ENCODE measurements around the gene RASGRF1. TPM values are rescaled to one million over a fixed set of nuclear protein-coding genes. Genes with fewer than 3 reads are reported as not detected.
A peak's percentile ranks its signal among the peaks of the same experiment; 100 is the strongest.
"Not testable (repeated sequence)": the region's sequence is repeated elsewhere in the genome, so short reads cannot be mapped to it uniquely, and the experiment has no call there.

The RASGRF1 gene
- total RNA-seq, 1 donor from 2014 or later: not detected

DNA sequence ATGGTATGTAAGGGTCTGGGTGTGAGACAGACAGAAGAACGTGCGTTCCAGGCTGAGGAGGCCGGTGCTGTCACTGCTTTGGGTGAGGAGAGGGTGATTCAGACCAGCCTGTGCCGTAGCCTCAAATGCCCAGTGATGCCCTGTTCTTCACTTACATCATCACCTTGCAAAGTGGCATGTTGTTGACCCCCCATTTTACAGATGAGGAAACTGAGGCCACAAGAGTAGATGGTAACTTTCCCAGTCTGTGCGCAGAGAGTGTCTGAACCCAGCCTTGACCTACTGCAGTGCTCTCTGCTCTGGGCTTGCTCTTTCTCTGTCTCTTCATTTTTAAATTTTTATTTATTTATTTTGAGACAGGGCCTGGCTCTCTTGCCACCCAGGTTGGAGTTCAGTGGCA is 144.1 kb downstream of the RASGRF1 start:
- ATAC-seq (no peak), DNase-seq (no peak)
- intact Hi-C loops (cut with micrococcal nuclease): no loop called here

DNA sequence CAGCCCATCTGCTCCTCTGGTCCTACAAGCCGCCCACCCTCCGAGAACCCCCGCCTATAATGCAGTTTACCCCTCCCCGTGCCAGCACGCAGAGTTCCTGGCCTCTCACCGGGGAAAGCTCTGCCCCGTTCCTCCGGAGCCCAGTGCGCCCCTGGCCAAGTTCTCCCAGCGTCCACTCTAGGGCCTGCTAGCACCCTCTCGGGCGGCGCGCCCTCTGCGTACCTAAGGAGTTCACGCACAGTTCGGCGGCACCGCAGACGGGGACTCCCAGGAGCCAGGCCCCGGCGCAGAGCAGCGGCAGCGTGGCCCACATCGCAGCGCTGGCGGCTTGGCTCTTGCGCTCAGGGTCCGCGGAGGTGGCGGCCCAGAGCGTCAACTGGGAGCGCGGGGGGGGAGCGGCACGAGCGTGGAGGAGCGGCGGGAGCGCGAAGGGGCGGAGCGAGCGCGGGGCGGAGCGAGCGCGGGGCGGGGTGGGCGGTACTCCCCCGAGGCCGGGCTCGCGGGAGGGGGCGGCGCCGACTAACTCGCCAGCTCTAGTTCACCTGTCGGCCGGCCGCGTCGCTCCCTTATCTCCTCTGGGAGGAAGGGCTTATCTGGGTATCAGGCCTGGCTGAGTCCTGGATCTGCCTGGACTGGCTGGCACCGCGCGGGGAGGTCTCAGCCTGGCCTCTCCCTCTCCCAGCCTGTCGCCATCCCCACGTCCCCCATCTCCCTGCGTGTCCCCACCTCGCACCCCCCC is 145.7 kb downstream of the RASGRF1 start, which contains the start of gene CTSH:
CTSH (minus strand) TSS at position 378 of the 739 bp plus-strand sequence; CDS start at position 313, 65 bp downstream.
- intact Hi-C loops (cut with micrococcal nuclease): no loop called here
- DNase-seq: peak; percentile 90

DNA sequence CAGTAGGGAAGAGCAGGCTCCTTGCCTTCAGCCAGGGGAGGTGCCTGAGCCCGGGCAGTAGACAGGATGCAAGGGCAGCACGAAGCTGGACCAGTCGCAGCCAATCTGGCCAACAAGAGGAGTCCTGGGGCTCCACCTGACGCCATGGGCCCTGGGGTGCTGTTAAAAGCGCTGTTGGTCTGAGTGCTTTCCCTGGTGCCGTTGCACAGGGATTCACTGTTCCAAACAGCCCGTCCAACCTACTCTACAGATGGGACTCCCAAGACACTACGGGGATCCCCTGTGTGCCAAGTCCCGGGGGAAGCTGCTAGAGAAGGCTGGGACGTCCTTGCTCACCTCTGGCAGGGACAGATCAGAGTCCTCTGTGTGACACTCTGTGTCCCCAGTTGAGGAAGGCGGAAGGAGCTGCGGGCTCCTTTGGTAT is 146.4 kb downstream of the RASGRF1 start:
- intact Hi-C loops (cut with micrococcal nuclease): no loop called here
- peak; percentile 54 for ATAC-seq
- DNase-seq: no peak

More for the DNA sequence above, 145.7 kb downstream of the RASGRF1 start, which contains the start of gene CTSH:
- ATAC-seq: peak; percentile 97

DNA sequence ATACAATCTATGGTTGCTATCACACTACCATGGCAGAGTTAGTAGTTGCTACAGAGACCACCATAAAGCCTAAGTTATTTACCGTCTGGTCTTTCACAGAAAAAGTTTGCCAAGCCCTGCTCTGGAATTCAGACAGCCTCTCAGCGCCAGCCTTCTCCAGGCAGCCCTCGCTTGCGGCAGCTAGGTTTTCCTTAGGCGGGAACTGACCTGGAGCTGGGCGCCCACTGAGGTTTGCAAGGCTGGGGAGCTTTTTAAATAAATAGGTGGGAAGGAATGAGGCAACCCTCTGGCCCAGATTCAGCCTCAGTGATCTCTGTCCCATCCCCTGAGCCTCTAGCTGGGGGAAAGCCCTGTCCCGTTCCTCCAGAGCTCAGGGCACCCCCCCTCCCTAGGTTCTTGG is 146.9 kb downstream of the RASGRF1 start:
- no peak for ATAC-seq
- intact Hi-C loops (cut with micrococcal nuclease): no loop called here
- DNase-seq: no peak

GRCh38 chr15:78942741-78943140 is 147.8 kb downstream of the RASGRF1 start:
- ATAC-seq: no peak
- intact Hi-C loops (cut with micrococcal nuclease): no loop called here
- no peak for DNase-seq

GRCh38 chr15:78938658-78939488 is 151.7 kb downstream of the RASGRF1 start:
- DNase-seq: no peak
- intact Hi-C loops (cut with micrococcal nuclease): no loop called here
- no peak for ATAC-seq

GRCh38 chr15:78937132-78937739 is 153.3 kb downstream of the RASGRF1 start:
- DNase-seq (peak; percentile 69), ATAC-seq (peak; percentile 75)
- intact Hi-C loops (cut with micrococcal nuclease): no loop called here

GRCh38 chr15:78934655-78935023 is 155.9 kb downstream of the RASGRF1 start:
- DNase-seq (no peak), ATAC-seq (peak; percentile 15)
- intact Hi-C loops (cut with micrococcal nuclease): no loop called here

DNA sequence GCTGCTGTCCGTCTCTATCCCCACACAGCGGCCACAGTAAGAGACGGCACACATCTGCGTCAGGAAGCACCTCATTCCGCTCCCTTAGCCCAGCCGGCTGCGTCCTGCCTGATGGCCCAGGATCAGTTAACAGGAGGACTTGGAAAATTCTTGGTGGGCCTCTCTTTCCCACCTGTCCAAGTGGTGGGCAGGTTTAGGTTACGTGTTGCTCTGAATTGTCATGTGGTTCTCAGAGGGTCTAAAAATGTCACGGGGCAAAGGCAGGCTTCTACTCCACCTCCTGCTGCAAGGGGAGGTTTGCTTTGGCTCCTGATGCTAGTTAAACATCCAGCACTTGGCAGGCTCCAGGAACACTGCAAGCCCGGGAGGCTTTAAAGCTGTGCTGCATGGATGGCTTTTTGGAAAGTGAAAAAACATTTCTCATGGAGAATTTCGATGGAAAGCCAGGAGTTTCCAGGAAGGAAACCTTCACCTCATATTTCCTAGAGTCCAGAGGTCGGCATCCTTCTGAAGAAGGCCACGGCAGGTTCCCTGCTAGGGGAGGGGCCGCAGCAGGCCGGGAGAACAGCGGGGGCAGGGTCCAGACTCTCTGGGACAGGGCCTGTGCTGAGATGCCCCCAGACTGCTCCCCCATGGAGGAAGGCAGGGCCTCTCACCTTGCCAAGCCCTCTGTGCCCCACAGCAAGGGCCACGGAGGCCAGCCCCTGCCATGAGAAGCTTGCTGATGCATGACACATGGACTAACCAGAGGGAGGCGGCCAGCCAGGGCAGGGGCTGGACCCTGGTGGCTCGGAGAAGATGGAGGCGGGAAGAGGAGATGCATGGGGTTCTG is 156.5 kb downstream of the RASGRF1 start:
- ATAC-seq (peak; percentile 51), DNase-seq (peak; percentile 42)
- intact Hi-C loops (cut with micrococcal nuclease): no loop called here

DNA sequence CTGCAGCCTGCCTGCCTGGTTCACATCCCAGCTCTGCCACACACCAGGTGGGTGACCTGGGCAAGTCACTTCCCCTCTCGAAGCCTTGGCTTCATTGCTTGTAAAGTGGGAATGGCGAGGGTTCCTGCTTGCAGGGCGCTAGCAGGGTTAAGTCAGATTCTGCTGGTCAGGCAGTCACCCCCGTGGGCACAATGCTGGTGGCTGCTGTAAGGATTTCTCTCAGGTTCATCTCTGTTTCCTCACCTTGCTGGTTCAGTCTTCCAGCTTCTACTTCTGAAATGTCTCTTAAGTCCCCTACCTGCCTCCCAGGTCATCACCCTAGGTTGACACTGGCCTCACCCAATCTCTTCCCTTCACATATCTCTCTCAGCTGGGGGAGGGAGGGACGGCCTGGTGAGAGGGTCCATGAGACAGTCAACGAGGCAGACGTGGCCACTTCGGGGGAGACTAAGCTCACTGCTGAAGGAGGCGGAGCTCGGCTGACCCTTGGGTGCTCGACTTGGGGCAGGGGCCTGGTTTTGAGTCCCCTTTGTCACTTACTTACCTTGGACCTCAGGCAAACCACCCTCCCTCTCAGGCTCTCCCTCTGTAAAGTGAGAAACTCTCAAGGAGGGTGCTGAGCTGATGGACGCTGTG is 157.3 kb downstream of the RASGRF1 start:
- intact Hi-C loops (cut with micrococcal nuclease): no loop called here
- no peak for ATAC-seq
- DNase-seq: no peak

DNA sequence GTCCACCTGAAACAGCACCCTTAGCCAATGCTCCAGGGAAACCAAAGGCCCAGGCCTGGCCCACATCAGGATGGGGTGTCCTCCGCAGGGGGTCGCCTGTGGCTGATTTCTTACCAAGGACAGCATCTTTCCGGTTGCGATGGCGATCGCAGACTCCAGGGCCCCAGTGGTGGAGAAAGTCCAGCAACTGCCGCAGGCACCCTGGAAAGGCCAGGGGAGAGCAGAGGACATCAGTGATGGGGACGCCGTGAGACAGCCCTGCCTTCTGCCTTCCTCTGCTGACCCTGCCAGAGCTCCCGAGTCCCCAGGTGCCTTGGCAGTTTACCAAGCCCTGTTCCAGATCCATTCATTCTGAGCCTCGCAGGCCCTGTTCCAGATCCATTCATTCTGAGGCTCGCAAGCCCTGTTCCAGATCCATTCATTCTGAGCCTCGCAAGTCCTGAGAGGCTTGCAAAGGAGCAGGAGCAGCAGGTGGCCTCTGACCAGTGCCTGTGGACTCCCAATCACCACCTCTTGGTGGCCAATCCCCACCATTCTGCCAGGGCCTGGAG is 158.2 kb downstream of the RASGRF1 start:
- no peak for ATAC-seq
- intact Hi-C loops (cut with micrococcal nuclease): no loop called here
- no peak for DNase-seq

GRCh38 chr15:78931439-78932257 is 158.9 kb downstream of the RASGRF1 start:
- intact Hi-C loops (cut with micrococcal nuclease): no loop called here
- no peak for ATAC-seq
- no peak for DNase-seq

- intact Hi-C loops (cut with micrococcal nuclease): no loop called here
- ATAC-seq: peak; percentile 48
- DNase-seq: no peak
Observed at GRCh38 chr15:78930577-78931388, 159.8 kb downstream of the RASGRF1 start.

- intact Hi-C loops (cut with micrococcal nuclease): no loop called here
- DNase-seq (no peak), ATAC-seq (no peak)
Observed at GRCh38 chr15:78929536-78930264, 160.9 kb downstream of the RASGRF1 start.

GRCh38 chr15:78928616-78929093 is 161.9 kb downstream of the RASGRF1 start:
- intact Hi-C loops (cut with micrococcal nuclease): no loop called here
- no peak for DNase-seq
- no peak for ATAC-seq

- DNase-seq; ATAC-seq; intact Hi-C loops (cut with micrococcal nuclease): not testable (repeated sequence)
Observed at GRCh38 chr15:78928176-78928575, 162.4 kb downstream of the RASGRF1 start.

Data from left ventricle myocardium superior (tissue), 1 donor.